Hematopoietic multipotent progenitor cell (in vitro differentiated cells): Measurements from ENCODE around the gene PARD6G. TPM values are rescaled to one million over a fixed set of nuclear protein-coding genes. Genes with fewer than 3 reads are reported as not detected.

Experiments
- DNase-seq, 3 donors: peaks; one replicate each; pipeline ENCODE4 v3.0.0-alpha.2; 2011 to 2015; ENCODE audit warnings: low read depth in 2 of 3, low spot score in 2 of 3
- total RNA-seq: library from RNA; depleted of rRNA; stranded (reverse); fragments of >200 nt; gene quantifications from one replicate; pipeline ENCODE4 v1.2.3, GENCODE V29; 2012

The PARD6G gene
- total RNA-seq, 1 donor, result under 0.01 TPM

DNA sequence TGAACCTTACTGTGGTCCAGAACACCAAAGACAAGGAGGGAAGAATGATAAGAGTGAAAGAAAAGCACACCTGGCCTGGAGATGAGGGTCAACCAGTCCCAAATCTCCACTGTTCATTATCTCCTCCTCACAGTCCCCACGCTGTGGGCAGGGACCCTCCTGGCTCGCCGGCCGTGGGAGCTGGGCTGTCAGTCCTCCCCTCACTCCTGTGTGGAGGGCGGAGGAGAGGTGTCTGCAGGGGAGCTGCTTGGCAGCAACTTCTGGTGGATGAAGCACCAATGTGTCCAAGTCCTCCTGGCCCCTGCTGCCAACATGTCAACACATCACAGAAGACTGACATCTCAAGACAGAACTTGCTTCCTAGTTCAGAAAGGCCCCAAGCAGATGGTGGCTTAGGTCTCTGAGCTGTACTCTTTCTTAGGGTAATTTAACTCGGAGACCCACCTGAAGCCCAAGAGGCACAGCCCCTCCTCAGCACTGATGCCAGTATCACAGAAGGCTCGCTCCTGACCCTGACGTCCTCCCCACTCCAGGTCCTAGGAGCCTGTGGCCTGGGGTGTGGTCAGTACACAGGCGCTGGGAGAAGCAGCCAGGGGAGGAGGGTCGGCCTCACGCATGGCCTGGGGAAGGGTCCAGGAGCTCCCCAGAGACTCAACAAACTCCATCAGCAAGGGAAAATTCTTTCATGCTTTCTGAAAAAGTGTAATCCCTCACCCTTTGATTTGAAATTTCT, 54.5 kb downstream of the PARD6G start:
- no peak for DNase-seq

DNA sequence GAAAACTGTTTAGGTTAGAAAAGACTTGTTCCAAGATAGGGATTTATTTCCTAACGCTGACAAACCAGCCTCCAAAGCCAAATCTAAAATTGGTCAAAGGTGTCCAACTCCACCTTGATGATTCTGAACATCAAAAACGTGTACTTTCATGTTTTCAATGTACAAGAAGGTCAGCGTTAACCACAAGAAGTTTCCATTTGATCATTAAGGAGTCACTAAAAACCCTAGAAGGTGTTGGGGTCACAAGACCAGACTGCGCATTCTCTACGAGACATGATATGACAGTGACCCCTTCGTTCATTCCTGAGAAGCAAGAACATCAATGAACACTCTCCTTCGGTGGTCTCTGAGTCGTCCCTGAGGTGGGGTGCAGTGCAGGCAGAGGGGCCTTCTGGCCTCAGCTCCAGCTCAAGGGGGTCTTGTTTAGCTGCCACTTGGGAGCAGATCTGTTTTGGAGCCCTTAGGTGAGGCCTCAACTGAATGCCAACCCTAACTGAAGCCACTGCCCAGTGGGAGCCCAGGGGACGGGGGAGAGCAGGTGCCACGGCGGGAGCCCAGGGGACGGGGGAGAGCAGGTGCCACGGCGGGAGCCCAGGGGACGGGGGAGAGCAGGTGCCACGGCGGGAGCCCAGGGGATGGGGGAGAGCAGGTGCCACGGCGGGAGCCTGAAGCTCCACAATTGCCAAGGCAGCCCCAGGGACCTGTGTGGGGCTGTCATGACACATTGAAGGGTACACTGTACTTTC, 55.2 kb downstream of the PARD6G start:
- DNase-seq, result no peak

DNA sequence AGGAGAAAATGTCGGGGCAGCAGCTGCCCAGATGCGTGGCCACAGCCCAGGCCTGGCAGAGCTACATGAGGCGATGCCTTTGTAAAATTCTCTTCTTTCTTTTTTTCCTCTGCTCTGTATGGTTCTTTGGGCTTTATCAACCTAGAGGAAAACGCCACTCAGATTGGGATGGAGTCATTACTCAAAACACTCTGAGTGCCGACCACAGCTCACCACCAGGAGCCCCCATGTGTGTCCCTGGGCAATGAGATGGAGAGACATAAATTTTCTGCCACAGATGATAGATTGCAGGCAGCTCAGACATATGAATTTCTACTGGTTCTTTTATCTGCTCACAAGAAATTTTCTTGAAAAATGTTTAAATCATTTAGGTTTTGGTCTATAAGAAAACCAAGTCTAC, 56.0 kb downstream of the PARD6G start:
- no peak for DNase-seq

DNA sequence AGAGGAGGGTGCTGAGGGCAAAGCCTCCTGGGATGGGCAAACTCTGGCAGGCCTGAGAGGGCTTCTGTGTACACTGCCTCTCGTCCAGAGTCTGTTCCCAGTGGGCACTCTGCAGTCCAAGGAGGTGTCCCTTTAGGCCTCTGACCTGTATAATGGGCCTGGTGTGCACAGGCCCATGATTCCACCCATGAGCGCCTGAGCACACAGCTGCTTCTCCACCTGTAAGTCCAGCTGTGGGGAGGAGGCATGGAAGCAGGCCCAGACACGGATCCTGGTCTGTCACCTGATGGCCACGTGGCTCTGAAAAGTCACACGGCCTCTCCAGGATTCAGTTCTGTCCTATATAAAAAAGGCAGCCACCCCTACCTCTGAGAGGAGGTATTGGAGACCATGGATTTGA, 57.0 kb downstream of the PARD6G start:
- DNase-seq, result no peak

DNA sequence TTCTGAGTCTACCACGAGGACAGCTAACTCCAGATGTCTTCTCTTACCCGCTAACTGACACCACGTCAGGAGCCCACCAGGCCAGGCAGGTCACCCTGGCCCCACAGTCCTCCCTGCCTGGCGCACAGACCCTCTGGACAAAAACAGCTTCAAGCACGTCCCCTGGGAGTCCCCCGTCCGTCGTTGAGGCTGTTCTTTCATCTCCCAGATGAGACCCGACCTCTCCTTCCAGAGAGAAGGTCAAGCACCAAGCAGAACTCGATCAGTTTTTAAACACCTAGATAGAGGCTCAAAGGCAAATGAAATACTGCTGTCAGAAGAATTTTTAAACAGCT, 57.8 kb downstream of the PARD6G start:
- DNase-seq, result no peak

DNA sequence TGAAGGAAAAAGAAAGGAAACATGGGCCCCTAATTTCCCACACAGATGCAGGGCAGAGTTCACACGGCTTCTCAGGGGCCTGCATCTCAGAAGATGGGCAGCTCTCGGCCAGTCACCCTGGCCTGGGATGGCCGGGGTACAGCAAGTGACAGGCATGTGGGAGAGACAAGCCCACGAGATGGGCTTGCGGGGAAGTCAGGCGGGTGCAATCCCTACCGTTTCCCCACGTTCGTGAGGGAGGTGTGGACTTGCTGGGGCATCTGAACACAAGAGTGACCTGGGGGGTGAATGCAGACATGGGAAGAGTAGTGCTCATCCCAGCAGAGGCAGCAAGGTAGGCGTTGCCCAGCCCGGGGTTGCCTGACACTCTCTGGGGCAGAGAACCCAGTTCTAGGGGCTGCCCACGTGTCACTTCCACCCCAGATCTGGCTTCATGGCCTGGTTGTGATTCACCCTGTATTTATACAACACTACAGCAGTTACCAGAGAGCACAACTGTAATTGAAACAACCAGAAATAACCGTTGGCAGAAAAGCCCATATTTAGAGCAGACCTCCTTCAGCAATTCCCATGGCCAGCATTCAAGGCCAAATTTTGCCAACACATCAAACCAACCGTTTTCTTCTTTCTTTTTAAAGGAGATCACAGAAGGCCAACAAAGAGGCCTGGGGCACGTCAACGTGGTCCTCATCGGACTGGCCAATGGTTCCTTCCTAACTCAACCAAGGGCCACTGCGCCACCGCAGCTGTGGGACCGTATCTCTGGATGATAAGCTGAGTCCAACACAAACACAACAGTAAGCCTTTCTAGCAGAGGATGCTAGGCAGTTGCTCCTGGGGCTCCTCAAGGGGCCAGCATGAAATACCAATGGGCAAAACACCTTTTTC, 58.4 kb downstream of the PARD6G start:
- no peak for DNase-seq

DNA sequence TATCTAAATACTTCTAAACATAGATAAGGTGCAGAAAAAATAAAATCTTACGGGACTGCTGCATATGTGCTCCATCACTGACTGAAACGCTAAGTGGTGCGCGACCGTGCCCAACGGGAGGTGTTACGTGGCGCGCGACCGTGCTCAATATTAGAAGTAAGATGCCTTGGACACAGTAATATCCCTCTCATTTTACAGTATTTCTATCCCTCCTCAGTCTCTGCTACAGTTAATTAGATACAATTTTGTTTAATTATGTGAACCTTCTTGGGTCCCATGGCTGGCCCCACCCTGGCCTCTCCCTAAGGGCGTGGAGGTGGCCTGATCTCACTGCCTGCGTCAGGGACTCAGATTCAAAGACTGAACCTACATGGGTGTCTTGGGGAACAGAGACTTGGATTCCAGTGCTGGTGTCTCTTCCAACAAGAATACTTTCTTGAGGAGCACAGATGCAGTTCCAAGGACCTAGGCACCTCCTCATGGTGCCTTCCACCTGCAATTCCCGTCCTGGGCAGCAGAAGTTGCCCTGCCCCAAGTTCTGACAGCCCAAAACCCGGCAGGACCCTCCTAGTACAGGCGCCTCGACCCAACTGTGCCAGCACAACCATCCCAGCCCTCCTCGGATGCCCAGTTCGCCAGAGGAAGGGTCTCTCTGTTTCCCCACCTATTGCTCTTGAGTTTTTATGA, 59.2 kb downstream of the PARD6G start:
- DNase-seq, result no peak

DNA sequence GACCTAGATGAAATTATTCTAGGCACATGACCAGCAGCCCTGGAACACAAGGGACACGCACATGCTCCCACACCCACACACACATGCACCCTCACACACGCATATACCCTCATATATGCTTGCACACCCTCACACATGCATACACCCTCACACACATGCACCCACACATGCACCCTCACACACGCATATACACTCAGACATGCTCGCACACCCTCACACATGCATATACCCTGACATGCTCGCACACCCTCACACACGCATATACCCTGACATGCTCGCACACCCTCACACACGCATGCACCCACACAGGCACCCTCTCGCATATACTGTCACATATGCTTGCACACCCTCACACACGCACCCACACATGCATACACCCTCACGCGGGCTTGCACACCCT, 61.8 kb downstream of the PARD6G start:
- no peak for DNase-seq

DNA sequence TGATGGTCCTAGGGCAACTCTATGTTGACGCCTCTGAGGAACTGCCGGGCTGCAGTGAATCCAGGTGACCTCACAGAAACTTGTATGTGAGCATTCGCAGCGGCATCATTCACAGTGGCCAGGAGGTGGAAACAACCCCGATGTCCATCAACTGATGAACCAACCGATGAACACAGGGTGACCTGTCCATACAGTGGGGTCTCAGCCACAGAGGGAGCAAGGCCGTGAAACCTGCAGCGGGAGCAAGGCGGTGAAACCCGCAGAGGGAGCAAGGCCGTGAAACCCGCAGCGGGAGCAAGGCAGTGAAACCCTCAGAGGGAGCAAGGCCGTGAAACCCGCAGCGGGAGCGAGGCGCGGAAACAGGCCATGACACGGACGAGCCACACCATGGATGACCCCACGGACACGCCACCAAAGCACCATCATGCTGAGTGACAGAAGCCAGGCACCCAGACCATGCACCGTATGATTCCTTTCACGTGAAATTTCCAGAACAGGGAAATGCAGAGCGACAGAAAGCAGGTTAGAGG, 63.0 kb downstream of the PARD6G start:
- no peak for DNase-seq

DNA sequence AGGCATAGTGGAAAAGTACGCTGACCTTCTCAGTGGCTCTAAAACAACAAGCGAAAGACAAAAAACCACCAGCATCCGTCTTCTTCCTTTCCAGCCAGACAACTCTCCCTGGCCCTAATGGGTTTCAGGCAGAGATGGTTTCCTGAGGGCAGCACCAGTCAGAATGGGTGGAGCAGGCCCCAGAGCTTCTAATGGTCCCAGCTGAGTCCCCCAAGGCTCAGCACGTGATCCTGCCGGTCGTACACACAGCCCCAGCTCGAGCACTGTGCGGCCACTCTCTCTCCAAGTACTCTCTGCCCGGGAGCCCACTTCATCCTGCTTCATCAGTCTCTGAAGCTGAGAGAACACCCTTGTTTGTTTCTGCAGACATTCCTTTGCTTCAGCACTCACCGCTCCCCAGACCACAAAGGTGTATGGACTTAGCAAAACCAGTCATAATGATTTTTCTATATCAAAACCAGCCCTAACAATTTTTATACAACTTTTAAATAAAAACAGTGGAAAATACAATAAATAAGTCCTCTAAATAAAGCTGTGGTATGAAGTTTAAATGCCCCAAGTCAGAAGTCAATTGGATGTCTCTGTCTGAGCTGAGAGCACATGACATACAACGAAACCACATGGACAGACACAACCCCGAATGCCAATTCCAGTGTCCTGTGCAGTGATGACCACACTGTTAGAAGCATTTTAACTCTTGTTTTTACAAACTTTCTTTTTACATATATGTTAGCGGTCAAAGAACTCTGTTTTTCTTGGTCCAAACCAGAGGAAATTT, 63.9 kb downstream of the PARD6G start:
- DNase-seq, result no peak

DNA sequence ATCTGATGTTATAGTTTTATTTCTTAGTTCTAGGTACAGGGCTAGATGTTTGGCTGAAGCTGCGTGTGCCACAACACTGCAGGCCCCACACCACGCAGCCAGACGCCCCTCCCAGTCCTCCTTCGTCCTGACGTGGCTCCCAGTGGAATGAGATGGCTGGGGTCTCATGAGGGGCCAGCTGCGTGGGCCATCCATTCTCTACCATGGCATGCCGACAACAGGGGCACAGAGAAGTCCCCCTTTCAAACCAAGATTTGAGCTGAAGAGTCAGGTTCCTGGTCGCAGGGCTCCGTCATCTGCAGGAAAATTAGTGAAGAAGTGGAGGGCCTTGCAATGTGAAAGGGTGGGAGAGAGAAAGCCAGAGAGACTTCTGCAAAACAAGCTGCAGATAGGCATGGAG, 64.5 kb downstream of the PARD6G start:
- DNase-seq, result no peak

DNA sequence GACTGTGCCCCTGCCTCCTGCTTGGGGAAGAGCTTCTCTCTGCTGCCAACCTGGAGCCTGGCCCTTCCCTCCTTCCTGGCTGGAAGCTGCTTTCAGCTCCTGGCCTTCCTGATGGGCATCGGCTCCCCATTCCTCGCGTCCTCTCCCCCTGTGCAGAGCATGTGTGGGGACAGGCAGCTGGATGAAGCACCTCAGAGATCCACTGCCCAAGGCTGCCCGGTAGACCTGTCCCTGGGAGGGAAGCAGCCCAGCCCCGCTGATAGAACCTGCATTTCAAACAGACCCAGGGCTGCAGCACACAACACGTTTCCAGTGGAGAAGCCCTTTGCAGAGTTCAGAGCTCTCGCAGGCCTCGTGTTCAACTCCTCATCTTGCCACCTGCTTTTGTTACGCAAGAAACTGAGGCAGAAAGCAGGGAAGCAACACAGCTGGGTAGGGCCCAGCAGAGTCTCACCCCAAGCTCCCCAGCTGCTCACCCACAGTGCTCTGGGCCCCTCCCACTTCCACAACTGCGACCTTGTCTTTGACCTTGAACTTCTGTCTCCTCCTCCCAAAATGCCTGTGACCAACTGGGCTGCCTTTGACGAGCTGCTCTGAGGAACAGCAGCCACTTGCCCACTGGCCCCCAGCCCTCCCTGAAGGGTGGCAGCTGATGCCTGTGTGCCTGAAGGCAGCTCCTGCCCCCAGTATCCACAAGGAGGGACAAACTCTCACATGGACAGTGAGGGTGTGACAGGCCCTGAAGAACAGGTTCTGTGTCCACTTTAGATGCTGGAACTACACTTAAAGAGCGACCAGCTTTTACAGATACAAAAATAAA, 65.5 kb downstream of the PARD6G start:
- no peak for DNase-seq

DNA sequence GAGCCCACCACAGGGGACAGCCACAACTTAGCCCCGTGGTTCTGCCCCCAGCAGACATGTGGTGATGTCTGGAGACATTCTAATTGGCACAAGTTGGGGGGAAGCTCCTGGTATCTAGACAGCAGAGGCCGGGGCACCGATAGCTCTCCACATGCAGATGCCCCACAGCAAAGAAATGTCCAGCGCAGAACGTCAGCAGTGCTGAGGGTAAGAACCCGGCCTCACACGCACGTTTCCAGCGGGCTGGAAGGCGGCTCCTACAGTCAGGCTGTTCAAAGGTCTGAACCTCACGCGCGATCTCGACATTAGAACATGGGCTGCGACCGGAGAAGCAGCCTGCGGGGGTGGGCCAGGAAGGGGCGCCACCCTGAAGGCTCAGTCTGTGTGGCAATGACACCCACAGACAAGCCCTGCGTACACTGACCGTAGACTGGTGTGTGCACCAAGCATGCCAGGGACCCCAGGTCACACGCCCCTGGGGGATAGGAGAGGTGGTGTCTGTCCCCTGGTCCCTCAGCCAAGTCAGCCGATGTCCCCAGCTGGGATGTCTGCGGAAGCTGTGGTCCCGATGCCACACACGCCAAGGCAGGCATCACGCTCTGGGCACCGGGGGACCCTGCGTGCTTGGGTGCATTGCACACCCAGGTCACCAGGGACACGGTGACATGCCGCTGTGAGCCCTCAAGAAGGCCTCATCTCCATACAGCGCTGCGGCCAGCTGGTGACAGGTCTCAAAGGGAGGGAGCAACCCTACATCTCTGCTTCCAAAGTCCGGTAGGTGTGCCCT, 66.3 kb downstream of the PARD6G start:
- no peak for DNase-seq

DNA sequence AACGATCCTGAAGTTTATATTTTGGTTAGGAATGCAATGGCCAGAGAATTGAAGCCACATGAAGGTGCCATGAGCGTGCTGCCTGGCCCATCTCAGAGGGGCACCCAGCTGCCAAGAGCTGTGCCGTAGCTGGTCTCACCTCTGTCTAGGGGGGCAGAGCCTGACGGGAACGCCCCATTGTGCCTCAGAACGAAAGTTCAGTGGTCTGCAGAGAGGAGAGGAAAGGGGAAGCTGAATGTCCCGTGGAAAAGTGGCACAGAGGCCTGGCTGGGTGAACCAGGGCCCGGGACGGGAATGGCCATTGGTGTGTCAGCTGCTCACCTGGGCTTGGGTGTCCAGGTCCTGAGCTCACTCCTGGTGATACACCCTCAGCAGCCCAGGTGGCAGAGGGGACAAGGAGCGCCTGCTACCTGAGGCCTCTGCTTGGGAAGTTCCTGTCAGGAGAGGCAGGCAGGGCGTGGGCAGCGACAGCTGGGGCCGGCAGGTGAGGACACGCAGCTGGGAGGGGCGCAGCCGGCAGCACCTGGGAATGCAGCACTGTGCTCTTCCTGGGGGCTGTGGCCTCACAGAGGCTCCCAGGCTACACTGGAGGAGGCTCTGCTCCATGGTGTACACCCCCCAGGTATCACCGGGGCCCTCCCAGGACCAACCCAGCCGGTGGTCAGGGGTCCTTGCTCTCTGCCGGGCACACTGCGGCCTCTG, 67.3 kb downstream of the PARD6G start:
- no peak for DNase-seq

DNA sequence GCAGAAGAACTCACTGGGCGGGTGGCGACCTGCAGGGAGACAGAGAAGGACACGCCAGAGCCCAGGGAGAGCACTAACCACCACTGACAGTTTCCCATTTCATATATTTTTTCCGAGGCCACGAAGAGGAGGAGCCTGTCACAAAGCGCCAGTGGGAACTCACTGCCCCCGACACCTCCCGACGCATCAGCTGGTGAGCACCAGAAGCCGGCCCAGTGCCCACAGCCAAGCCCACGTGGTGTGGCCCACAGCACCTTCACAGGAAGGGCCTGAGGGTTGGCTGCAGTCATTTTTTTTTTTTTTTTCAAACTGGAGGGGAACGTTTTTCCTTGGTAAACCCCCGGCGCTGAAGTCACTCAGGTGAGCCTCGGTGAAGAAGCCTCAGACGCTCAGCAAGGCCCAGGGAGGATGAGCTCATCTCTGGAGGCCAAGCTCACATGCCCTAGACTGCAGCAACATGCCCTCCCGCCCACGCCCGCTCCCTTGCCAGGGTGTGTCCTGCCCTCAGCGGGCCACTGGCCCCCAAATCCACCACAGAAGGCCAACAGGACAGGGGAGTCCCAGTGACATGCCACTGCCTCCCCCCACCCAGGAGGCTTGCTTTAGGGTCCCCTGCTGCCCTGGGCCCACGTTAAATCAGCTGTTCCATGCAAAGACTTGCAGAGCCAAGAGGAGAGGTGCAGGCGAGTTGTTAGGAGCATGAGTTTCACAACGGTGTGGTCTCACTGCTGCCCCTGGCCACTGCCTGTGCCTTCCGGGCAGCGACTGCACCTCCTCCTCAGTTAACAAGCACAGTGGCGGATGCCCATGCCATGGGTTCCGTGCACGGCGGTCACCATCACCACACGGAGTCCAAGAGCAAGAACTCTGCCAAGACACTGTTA, 68.1 kb downstream of the PARD6G start:
- DNase-seq, result no peak

DNA sequence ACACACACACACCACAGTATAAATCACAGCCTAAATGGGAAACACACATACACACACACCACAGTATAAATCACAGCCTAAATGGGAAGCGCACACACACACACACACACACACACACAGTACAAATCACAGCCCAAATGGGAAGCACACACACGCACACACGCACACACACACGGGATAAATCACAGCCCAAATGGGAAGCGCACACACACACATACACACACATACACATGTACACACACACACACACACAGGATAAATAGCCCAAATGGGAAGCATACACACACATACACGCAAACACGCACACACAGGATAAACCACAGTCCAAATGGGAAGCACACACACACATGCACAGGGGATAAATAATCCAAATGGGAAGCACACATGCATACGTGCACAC, 70.2 kb downstream of the PARD6G start:
- no peak for DNase-seq
